HEK293 (cell line): ENCODE results near the gene PITPNM3.

ENCODE experiments used
- CTCF ChIA-PET: fragments of 350-600 bp; formaldehyde crosslinking; extraction: SDS; loops from one replicate; lab custom pipeline; 2021; ENCODE audit warnings: antibody characterized with exemption; lab: Yijun Ruan, JAX
- POLR2A ChIA-PET: fragments of 300-600 bp; formaldehyde crosslinking; extraction: SDS; loops from one replicate; lab custom pipeline; 2020; ENCODE audit warnings: antibody characterized with exemption, inconsistent platforms; lab: Yijun Ruan, JAX
- H3K27ac ChIP-seq: fragments of 200-500 bp; sonication (Bioruptor generic); 2 replicates; pipeline ENCODE4 v1.5.1; 2014; ENCODE audit warnings: low read depth, low read length, control low read depth, inconsistent platforms; ENCODE audit errors: extremely low read depth
- H3K36me3 ChIP-seq, 2 experiments: fragments of 200-500 bp in 1 of 2; sonication (Bioruptor generic) in 1 of 2; 1 replicate in 1 of 2; 2 replicates in 1 of 2; pipeline ENCODE4 v1.5.1; 2014 to 2017; ENCODE audit warnings: inconsistent platforms in 2 of 2, low read length in 2 of 2; ENCODE audit not compliant: control insufficient read depth in 2 of 2, insufficient read depth in 1 of 2
- H3K4me1 ChIP-seq: fragments of 200-500 bp; sonication (Bioruptor generic); 2 replicates; pipeline ENCODE4 v1.5.1; 2014; ENCODE audit warnings: mild to moderate bottlenecking, low read length, inconsistent platforms; ENCODE audit not compliant: control insufficient read depth, insufficient read depth
- H3K4me3 ChIP-seq: 2 replicates; pipeline ENCODE4 v1.5.1; 2011; ENCODE audit warnings: low read depth, mild to moderate bottlenecking, control low read depth, low read length, moderate library complexity
- H3K9me3 ChIP-seq: fragments of 200-500 bp; sonication (Bioruptor generic); 2 replicates; pipeline ENCODE4 v1.5.1; 2014; ENCODE audit warnings: low read depth, low read length, inconsistent platforms; ENCODE audit not compliant: control insufficient read depth, insufficient read depth
- EGR2 ChIP-seq: fragments of 450-650 bp; formaldehyde crosslinking; IDR thresholded peaks from 2 replicates; pipeline ENCODE4 v1.5.1; 2016; ENCODE audit warnings: low read depth, missing biosample characterization, missing genetic modification characterization
- GLIS1 ChIP-seq: fragments of 450-650 bp; formaldehyde crosslinking; IDR thresholded peaks from 2 replicates; pipeline ENCODE4 v1.5.1; 2016; ENCODE audit warnings: missing biosample characterization, missing genetic modification characterization
- HOXA7 ChIP-seq: sonication (generic); formaldehyde crosslinking; IDR thresholded peaks from 2 replicates; pipeline ENCODE4 v1.8.1; 2022; ENCODE audit warnings: missing genetic modification reagents, borderline replicate concordance
- MZF1 ChIP-seq: fragments of 450-650 bp; formaldehyde crosslinking; IDR thresholded peaks from 2 replicates; pipeline ENCODE4 v1.5.1; 2017; ENCODE audit warnings: missing biosample characterization, missing genetic modification characterization, borderline replicate concordance
- PRDM1 ChIP-seq: fragments of 450-650 bp; formaldehyde crosslinking; IDR thresholded peaks from 2 replicates; pipeline ENCODE4; 2016; ENCODE audit warnings: missing biosample characterization, missing genetic modification characterization
- SCRT1 ChIP-seq: fragments of 450-650 bp; formaldehyde crosslinking; IDR thresholded peaks from 2 replicates; pipeline ENCODE4 v1.5.1; 2016; ENCODE audit warnings: missing biosample characterization, missing genetic modification characterization, borderline replicate concordance
- SCRT2 ChIP-seq: fragments of 450-650 bp; formaldehyde crosslinking; IDR thresholded peaks from 2 replicates; pipeline ENCODE4 v1.5.1; 2016; ENCODE audit warnings: missing biosample characterization, missing genetic modification characterization
- ZIC2 ChIP-seq: fragments of 450-650 bp; formaldehyde crosslinking; IDR thresholded peaks from 2 replicates; pipeline ENCODE4 v1.5.1; 2016; ENCODE audit warnings: missing biosample characterization, missing genetic modification characterization
- ZNF140 ChIP-seq: fragments of 450-650 bp; formaldehyde crosslinking; IDR thresholded peaks from 2 replicates; pipeline ENCODE4 v1.5.1; 2016; ENCODE audit warnings: missing biosample characterization, missing genetic modification characterization
- ZNF211 ChIP-seq: fragments of 450-650 bp; formaldehyde crosslinking; IDR thresholded peaks from 2 replicates; pipeline ENCODE4 v1.5.1; 2016; ENCODE audit warnings: low read depth, missing biosample characterization, missing genetic modification characterization
- ZNF223 ChIP-seq: fragments of 450-650 bp; formaldehyde crosslinking; IDR thresholded peaks from 2 replicates; pipeline ENCODE4 v1.5.1; 2016; ENCODE audit warnings: missing biosample characterization, missing genetic modification characterization
- ZNF239 ChIP-seq: fragments of 450-650 bp; formaldehyde crosslinking; IDR thresholded peaks from 2 replicates; pipeline ENCODE4 v1.5.1; 2016; ENCODE audit warnings: missing biosample characterization, missing genetic modification characterization
- ZNF248 ChIP-seq: fragments of 450-650 bp; formaldehyde crosslinking; IDR thresholded peaks from 2 replicates; pipeline ENCODE4 v1.5.1; 2017; ENCODE audit warnings: missing biosample characterization, missing genetic modification characterization
- ZNF600 ChIP-seq: fragments of 450-650 bp; formaldehyde crosslinking; IDR thresholded peaks from 2 replicates; pipeline ENCODE4 v1.5.1; 2016; ENCODE audit warnings: missing biosample characterization, missing genetic modification characterization
- ZNF629 ChIP-seq: fragments of 450-650 bp; formaldehyde crosslinking; IDR thresholded peaks from 2 replicates; pipeline ENCODE4 v1.5.1; 2017; ENCODE audit warnings: missing biosample characterization, missing genetic modification characterization
- TF ChIP-seq, protein P1 (sequence below): fragments of 450-650 bp; formaldehyde crosslinking; IDR thresholded peaks from 2 replicates; pipeline ENCODE4 v1.5.1; 2017; ENCODE audit warnings: missing biosample characterization, missing genetic modification characterization
- TF ChIP-seq, protein P2 (sequence below): fragments of 450-650 bp; formaldehyde crosslinking; IDR thresholded peaks from 2 replicates; pipeline ENCODE4 v1.5.1; 2017; ENCODE audit warnings: missing biosample characterization, missing genetic modification characterization
- TF ChIP-seq, protein P3 (sequence below): fragments of 450-650 bp; IDR thresholded peaks from 2 replicates; pipeline ENCODE4 v1.5.1; 2018; ENCODE audit warnings: missing biosample characterization, mild to moderate bottlenecking, missing genetic modification characterization
- TF ChIP-seq, protein P4 (sequence below): fragments of 450-650 bp; formaldehyde crosslinking; IDR thresholded peaks from 2 replicates; pipeline ENCODE4 v1.5.1; 2016; ENCODE audit warnings: missing biosample characterization, missing genetic modification characterization
- TF ChIP-seq, protein P5 (sequence below): fragments of 450-650 bp; IDR thresholded peaks from 2 replicates; pipeline ENCODE4 v1.5.1; 2018; ENCODE audit warnings: missing biosample characterization, missing genetic modification characterization
- TF ChIP-seq, protein P6 (sequence below): fragments of 450-650 bp; formaldehyde crosslinking; IDR thresholded peaks from 2 replicates; pipeline ENCODE4 v1.5.1; 2016; ENCODE audit warnings: missing biosample characterization, missing genetic modification characterization
- TF ChIP-seq, protein P7 (sequence below): fragments of 450-650 bp; formaldehyde crosslinking; IDR thresholded peaks from 2 replicates; pipeline ENCODE4 v1.5.1; 2016; ENCODE audit warnings: missing biosample characterization, missing genetic modification characterization

PITPNM3 gene

DNA sequence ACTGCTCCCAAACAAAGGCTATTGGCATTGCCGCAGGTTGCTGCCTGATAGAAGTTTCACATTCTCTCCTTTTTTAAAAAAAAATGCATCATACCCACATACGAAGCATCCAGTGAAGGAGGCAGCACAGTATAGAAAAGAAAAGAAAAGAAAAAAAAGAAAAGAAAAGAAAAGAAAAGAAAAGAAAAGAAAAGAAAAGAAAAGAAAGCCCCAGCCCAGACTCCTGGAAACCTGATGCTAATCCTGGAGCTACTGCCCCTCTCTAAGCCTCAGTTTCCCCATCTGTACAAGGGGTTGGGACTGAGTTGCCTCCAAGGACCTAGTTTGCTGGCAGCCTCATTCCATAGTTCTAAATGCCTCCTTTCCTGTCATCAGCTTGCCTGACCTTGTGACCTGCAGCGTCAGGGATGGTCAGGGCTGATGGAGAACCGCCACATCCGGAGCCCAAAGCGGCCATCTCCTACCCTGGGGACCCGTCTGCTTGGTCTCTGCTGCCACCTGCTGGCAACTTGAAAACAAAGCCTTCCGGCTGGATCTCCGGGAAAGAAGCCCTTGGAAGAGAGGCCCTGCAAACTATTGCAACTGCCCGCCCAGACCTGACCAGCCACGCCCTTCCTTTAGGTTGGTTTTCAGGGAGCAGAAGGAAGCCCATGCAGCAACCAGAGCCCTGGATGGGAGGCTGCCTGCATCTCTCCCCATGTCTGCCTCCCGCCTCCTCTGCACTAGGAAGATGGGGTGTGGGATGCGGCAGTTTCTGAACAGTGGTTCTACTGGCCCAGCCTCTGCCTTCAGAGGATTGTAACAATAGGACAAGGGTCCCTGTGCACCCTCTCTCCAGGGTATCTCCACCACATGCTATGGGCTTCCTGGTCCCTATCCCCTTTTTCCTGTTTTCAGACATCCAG is 134.4 kb downstream of the PITPNM3 start (continued):
- TF ChIP-seq, protein P1, sequence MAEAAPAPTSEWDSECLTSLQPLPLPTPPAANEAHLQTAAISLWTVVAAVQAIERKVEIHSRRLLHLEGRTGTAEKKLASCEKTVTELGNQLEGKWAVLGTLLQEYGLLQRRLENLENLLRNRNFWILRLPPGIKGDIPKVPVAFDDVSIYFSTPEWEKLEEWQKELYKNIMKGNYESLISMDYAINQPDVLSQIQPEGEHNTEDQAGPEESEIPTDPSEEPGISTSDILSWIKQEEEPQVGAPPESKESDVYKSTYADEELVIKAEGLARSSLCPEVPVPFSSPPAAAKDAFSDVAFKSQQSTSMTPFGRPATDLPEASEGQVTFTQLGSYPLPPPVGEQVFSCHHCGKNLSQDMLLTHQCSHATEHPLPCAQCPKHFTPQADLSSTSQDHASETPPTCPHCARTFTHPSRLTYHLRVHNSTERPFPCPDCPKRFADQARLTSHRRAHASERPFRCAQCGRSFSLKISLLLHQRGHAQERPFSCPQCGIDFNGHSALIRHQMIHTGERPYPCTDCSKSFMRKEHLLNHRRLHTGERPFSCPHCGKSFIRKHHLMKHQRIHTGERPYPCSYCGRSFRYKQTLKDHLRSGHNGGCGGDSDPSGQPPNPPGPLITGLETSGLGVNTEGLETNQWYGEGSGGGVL (tag by site-specific recombination): no peak
- TF ChIP-seq ZNF239: no peak
- TF ChIP-seq, protein P2, sequence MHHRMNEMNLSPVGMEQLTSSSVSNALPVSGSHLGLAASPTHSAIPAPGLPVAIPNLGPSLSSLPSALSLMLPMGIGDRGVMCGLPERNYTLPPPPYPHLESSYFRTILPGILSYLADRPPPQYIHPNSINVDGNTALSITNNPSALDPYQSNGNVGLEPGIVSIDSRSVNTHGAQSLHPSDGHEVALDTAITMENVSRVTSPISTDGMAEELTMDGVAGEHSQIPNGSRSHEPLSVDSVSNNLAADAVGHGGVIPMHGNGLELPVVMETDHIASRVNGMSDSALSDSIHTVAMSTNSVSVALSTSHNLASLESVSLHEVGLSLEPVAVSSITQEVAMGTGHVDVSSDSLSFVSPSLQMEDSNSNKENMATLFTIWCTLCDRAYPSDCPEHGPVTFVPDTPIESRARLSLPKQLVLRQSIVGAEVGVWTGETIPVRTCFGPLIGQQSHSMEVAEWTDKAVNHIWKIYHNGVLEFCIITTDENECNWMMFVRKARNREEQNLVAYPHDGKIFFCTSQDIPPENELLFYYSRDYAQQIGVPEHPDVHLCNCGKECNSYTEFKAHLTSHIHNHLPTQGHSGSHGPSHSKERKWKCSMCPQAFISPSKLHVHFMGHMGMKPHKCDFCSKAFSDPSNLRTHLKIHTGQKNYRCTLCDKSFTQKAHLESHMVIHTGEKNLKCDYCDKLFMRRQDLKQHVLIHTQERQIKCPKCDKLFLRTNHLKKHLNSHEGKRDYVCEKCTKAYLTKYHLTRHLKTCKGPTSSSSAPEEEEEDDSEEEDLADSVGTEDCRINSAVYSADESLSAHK (tag by site-specific recombination): no peak
- 0 out of 2 replicates have a peak, but pooled peaks have one; percentile 6 for TF ChIP-seq GLIS1
- no peak for TF ChIP-seq ZNF629 (tag by site-specific recombination)
- TF ChIP-seq, protein P3, sequence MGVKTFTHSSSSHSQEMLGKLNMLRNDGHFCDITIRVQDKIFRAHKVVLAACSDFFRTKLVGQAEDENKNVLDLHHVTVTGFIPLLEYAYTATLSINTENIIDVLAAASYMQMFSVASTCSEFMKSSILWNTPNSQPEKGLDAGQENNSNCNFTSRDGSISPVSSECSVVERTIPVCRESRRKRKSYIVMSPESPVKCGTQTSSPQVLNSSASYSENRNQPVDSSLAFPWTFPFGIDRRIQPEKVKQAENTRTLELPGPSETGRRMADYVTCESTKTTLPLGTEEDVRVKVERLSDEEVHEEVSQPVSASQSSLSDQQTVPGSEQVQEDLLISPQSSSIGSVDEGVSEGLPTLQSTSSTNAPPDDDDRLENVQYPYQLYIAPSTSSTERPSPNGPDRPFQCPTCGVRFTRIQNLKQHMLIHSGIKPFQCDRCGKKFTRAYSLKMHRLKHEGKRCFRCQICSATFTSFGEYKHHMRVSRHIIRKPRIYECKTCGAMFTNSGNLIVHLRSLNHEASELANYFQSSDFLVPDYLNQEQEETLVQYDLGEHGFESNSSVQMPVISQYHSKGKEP (tag by site-specific recombination): no peak
- TF ChIP-seq, protein P4, sequence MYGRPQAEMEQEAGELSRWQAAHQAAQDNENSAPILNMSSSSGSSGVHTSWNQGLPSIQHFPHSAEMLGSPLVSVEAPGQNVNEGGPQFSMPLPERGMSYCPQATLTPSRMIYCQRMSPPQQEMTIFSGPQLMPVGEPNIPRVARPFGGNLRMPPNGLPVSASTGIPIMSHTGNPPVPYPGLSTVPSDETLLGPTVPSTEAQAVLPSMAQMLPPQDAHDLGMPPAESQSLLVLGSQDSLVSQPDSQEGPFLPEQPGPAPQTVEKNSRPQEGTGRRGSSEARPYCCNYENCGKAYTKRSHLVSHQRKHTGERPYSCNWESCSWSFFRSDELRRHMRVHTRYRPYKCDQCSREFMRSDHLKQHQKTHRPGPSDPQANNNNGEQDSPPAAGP (tag by site-specific recombination): peak; percentile 21; the same call in 1 of the 2 replicates
- TF ChIP-seq EGR2 (tag by site-specific recombination): no peak
- TF ChIP-seq ZNF600: no peak
- TF ChIP-seq, protein P5, sequence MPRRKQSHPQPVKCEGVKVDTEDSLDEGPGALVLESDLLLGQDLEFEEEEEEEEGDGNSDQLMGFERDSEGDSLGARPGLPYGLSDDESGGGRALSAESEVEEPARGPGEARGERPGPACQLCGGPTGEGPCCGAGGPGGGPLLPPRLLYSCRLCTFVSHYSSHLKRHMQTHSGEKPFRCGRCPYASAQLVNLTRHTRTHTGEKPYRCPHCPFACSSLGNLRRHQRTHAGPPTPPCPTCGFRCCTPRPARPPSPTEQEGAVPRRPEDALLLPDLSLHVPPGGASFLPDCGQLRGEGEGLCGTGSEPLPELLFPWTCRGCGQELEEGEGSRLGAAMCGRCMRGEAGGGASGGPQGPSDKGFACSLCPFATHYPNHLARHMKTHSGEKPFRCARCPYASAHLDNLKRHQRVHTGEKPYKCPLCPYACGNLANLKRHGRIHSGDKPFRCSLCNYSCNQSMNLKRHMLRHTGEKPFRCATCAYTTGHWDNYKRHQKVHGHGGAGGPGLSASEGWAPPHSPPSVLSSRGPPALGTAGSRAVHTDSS (tag by site-specific recombination): no peak

DNA sequence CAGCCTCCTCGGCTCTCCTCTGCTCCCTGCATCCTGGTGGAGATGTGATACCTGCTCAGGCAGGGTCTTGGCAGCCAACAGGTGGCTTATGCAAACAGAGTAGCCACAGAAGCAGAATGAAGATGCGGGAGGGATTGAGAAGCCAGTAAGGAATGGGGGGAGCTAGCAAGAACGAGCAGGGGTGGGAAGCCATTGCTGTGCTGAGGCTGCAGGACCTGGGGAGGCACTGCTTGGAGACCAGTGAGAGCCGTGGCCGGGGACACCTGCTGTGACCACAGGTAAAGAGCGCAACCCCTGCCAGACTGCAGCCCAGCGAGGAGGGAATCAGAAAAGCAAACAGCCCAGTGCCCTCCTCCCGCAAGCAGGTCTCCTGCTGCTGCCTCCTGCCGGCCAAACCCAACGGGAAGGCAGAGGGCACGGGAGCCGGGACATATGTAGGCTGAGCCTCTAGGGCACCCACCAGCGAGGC is 136.1 kb downstream of the PITPNM3 start:
- POLR2A ChIA-PET: no interaction called here
- CTCF ChIA-PET: interaction anchor here (0.6 to 4.0 kb wide), 7 partner anchors 13 to 834 kb away, joined by 3 to 28 read pairs (median 3); no protein-coding TSS in a partner anchor
- Histone ChIP-seq H3K36me3 (no peaks in the 10 kb centered on the region), H3K9me3 (no peaks in the 10 kb centered on the region), H3K4me1 (no peaks in the 10 kb centered on the region)
- TF ChIP-seq MZF1 (tag by site-specific recombination) (peak; percentile 20; the same call in 1 of the 2 replicates), SCRT2 (tag by site-specific recombination) (peak; percentile 97), ZNF248 (tag by site-specific recombination) (no peak), ZNF223 (tag by site-specific recombination) (no peak), ZIC2 (tag by site-specific recombination) (peak; percentile 98), PRDM1 (tag by site-specific recombination) (no peak), GLIS1 (peak; percentile 46), ZNF211 (no peak), HOXA7 (no peak), ZNF600 (0 out of 2 replicates have a peak, but pooled peaks have one; percentile 35), SCRT1 (tag by site-specific recombination) (peak; percentile 79), ZNF140 (tag by site-specific recombination) (no peak)
- TF ChIP-seq, protein P6, sequence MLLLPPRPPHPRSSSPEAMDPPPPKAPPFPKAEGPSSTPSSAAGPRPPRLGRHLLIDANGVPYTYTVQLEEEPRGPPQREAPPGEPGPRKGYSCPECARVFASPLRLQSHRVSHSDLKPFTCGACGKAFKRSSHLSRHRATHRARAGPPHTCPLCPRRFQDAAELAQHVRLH: peak; percentile 70; the same call in 1 of the 2 replicates
- TF ChIP-seq, protein P7, sequence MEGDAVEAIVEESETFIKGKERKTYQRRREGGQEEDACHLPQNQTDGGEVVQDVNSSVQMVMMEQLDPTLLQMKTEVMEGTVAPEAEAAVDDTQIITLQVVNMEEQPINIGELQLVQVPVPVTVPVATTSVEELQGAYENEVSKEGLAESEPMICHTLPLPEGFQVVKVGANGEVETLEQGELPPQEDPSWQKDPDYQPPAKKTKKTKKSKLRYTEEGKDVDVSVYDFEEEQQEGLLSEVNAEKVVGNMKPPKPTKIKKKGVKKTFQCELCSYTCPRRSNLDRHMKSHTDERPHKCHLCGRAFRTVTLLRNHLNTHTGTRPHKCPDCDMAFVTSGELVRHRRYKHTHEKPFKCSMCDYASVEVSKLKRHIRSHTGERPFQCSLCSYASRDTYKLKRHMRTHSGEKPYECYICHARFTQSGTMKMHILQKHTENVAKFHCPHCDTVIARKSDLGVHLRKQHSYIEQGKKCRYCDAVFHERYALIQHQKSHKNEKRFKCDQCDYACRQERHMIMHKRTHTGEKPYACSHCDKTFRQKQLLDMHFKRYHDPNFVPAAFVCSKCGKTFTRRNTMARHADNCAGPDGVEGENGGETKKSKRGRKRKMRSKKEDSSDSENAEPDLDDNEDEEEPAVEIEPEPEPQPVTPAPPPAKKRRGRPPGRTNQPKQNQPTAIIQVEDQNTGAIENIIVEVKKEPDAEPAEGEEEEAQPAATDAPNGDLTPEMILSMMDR (tag by site-specific recombination): peak; percentile 49
- TF ChIP-seq, all 188 proteins: peak for 8
- H3K27ac ChIP-seq: no peak overlapping the region
- no peak overlapping the region for H3K4me3 ChIP-seq
